Ovary (tissue), 9 donors: Measurements from ENCODE around the gene PRADC1. TPM values are rescaled to one million over a fixed set of nuclear protein-coding genes. Genes with fewer than 3 reads are reported as not detected.

Source experiments
- DNase-seq, 5 donors: peaks; one replicate each; pipeline ENCODE4 v3.0.0-alpha.2; 2019 to 2020
- H3K27ac ChIP-seq, 2 donors: fragments of 200-600 bp; one replicate each; pipeline versions ENCODE4 v1.5.1 to v1.8.0; 2019 to 2022
- H3K27me3 ChIP-seq: fragments of 200-600 bp; one replicate; pipeline ENCODE4 v1.8.0; 2022
- H3K36me3 ChIP-seq: fragments of 200-600 bp; sonication (generic); one replicate; pipeline ENCODE4 v1.5.1; 2019
- H3K4me1 ChIP-seq: one replicate; pipeline ENCODE4 v1.8.1; 2013; ENCODE audit warnings: mild to moderate bottlenecking, moderate library complexity; ENCODE audit not compliant: insufficient read depth
- H3K4me3 ChIP-seq: fragments of 200-600 bp; sonication (generic); one replicate; pipeline ENCODE4 v1.5.1; 2017
- H3K9me3 ChIP-seq, 2 donors: fragments of 200-600 bp in 1 of 2; sonication (generic) in 1 of 2; one replicate each; pipeline versions ENCODE4 v1.5.1 to v1.8.1; 2013 to 2019; ENCODE audit warnings: mild to moderate bottlenecking in 1 of 2, moderate library complexity in 1 of 2
- CTCF ChIP-seq, 3 donors: fragments of 450-650 bp in 2 of 3; fragments of 200-600 bp in 1 of 3; IDR thresholded peaks; one replicate each; pipeline versions ENCODE4 v1.5.1 to v1.8.0; 2016 to 2022; ENCODE audit warnings: antibody characterized with exemption in 3 of 3, mild to moderate bottlenecking in 1 of 3
- EP300 ChIP-seq: sonication (generic); formaldehyde crosslinking; IDR thresholded peaks from one replicate; pipeline ENCODE4 v1.6.1; 2017; ENCODE audit warnings: antibody characterized with exemption
- POLR2A ChIP-seq: fragments of 450-650 bp; IDR thresholded peaks from one replicate; pipeline ENCODE4 v1.6.1; 2017; ENCODE audit warnings: antibody characterized with exemption, mild to moderate bottlenecking, moderate library complexity
- WGBS, 3 donors: extraction: QIAGEN DNeasy Blood & Tissue Kit in 1 of 3; methylation state at CpG; one replicate each; pipeline versions ENCODE4 v1.1.5 to v1.1.7; 2013 to 2017; 5-methylcytosine and 5-hydroxymethylcytosine counted together
- intact Hi-C, 4 donors: fragments of 100-400 bp; cut with DNase I; formaldehyde crosslinking; loops; one replicate each; pipeline versions ENCODE4 v1.11.0 to v1.15.1; 2022 to 2023
- polyA plus RNA-seq, 2 donors: library from polyadenylated mRNA; stranded (reverse); fragments of 200-250 nt in 1 of 2; fragments of 350-450 nt in 1 of 2; fragmentation: Illumina TruSeq in 1 of 2; extraction: RNeasy Lipid Tissue Mini Kit (QIAGEN cat#74804) in 1 of 2; gene quantifications; one replicate each; pipeline ENCODE4 v1.2.3, GENCODE V29; 2013 to 2014
- total RNA-seq, 7 donors: library from RNA; depleted of rRNA in 2 of 7; stranded (reverse); fragments of >200 nt in 2 of 7; fragmentation: NEBNext Ultra II Directional in 3 of 7; extraction: Animal tissue kit (Norgen Biotek cat#: 25700) in 3 of 7; gene quantifications; one replicate each; pipeline versions ENCODE4 v1.1.0 to v1.2.4, GENCODE V29; 2016 to 2023
- donor health status: DM: no; HTN: no; CAD: no; lungs with moderate emphysema.
- donor health status: DM: no; HTN: no; CAD: no.
- donor health status: Bipolar disorder and iron deficiency.
- donor health status: DM: yes; HTN: yes; CAD: no.
- donor health status: DM: no; HTN: no; CAD: no.
- donor health status: DM: yes; HTN: yes; CAD: no.

Gene PRADC1
- total and polyA plus RNA-seq, 9 donors, result 7.7 to 19.7 (median 11.8) TPM

- H3K36me3 ChIP-seq, result no peaks in the 10 kb centered on the region
- intact Hi-C loops, result no loop called here
- 1% methylated on average over 61 to 64 of the region's 64 CpGs for WGBS, 3 donors
- no peaks in the 10 kb centered on the region for H3K9me3 ChIP-seq
- H3K4me1 ChIP-seq, result peaks cover 1% of the 10 kb centered on the region
- H3K4me3 ChIP-seq, result peak within 1 kb of the TSS; percentile 60
- TF ChIP-seq CTCF (IDR thresholded peaks at IDR 0.05) (peak in 1 of 3 donors; percentile 17), POLR2A (peak; percentile 31), EP300 (no peak)
- DNase-seq, result peak; percentile 87 to 94 (median 91)
- no peaks in the 10 kb centered on the region for H3K27me3 ChIP-seq
- H3K27ac ChIP-seq, result peak within 1 kb of the TSS; percentile 71 to 88
These were observed 18.7 kb downstream of the PRADC1 start, which contains the start of gene SMYD5 for GRCh38 chr2:73214120-73215035. Gene SMYD5, plus strand, starts transcription at chr2:73214245. Its CDS starts 22 bp downstream, at chr2:73214267.

DNA sequence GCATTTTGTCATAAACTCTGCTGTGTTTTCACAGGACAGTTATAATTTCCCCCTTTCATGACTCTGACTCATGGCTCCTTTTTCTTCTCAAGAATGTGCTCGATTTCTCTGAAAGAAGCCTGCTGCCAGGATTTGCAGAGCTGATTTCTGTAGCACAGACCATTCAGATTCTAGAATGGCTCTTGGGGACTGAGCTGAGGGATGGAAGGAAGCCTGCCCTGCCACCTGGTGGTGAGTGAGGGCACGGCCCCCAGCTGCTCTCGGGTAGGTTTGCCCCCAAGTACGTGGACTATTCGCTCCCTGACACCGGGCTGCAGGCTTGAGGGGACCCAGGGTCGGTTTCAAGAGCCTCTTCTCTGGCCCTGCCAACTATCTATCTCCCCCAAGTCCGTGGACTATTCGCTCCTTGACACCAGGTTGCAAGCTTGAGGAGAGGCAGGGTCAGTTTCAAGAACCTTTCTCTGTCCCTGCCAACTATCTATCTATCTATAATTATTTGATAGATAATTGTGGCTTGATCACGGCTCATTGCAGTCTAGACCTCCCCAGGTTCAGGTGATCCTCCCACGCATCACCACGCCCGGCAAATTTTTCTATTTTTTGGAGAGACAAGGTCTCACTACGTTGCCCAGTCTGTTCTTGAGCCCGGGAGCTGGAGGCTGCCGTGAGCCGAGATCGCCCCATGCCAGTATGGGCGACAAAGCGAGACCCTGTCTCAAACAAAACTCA lies 20.4 kb downstream of the PRADC1 start:
- TF ChIP-seq POLR2A, result no peak
- TF ChIP-seq CTCF (IDR thresholded peaks at IDR 0.05), result peak; percentile 40 to 70 (median 57)
- no peak for TF ChIP-seq EP300
- no peaks in the 10 kb centered on the region for H3K36me3 ChIP-seq
- intact Hi-C loops, result no loop called here

DNA sequence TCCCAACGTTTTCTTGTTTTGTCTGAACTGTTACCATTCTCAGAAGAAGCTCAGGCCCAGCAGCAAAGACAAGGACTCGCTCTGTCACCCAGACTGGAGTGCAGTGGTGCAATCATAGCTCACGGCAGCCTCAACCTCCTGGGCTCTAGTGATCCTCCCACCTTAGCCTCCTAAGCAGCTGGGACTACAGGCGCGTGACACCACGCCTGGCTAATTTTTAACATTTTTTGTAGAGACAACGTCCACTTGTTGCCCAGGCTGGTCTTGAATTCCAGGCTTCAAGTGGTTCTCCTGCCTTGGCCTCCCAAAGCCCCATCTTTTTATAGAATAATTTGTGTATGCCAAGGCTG lies 21.0 kb downstream of the PRADC1 start:
- Histone ChIP-seq H3K27me3 (no peaks in the 10 kb centered on the region), H3K4me1 (peaks cover 1% of the 10 kb centered on the region), H3K36me3 (no peaks in the 10 kb centered on the region), H3K27ac (no peak overlapping the region), H3K9me3 (no peaks in the 10 kb centered on the region), H3K4me3 (no peak overlapping the region)
- DNase-seq, result no peak
- intact Hi-C loops, result no loop called here
- no peak for TF ChIP-seq POLR2A
- TF ChIP-seq CTCF (IDR thresholded peaks at IDR 0.05), result no peak
- no peak for TF ChIP-seq EP300
- 72 to 74% (median 73%) methylated on average over 7 of the region's 7 CpGs for WGBS, 3 donors

More for the DNA sequence above, 20.4 kb downstream of the PRADC1 start:
- Histone ChIP-seq H3K4me3 (no peak overlapping the region), H3K4me1 (peaks cover 1% of the 10 kb centered on the region), H3K9me3 (no peaks in the 10 kb centered on the region), H3K27ac (no peak overlapping the region), H3K27me3 (no peaks in the 10 kb centered on the region)
- peak; percentile 38 to 80 (median 64) for DNase-seq
- WGBS, 3 donors, result 54 to 56% (median 55%) methylated on average over 20 of the region's 20 CpGs

GRCh38 chr2:73210696-73211095 lies 22.3 kb downstream of the PRADC1 start:
- Histone ChIP-seq H3K27me3 (no peaks in the 10 kb centered on the region), H3K4me1 (peaks cover 1% of the 10 kb centered on the region), H3K36me3 (no peaks in the 10 kb centered on the region), H3K27ac (no peak overlapping the region), H3K4me3 (no peak overlapping the region), H3K9me3 (no peaks in the 10 kb centered on the region)
- TF ChIP-seq CTCF (IDR thresholded peaks at IDR 0.05) (no peak), EP300 (no peak)
- intact Hi-C loops, result no loop called here
- 72 to 86% (median 77%) methylated on average over 6 of the region's 6 CpGs for WGBS, 3 donors
- no peak for DNase-seq
